Fibroblast of mammary gland (primary cell): ENCODE measurements around the gene TELO2.
"Not testable (repeated sequence)": the region's sequence is repeated elsewhere in the genome, so short reads cannot be mapped to it uniquely, and the experiment has no call there.

ENCODE experiments used
- DNase-seq: peaks from one replicate; pipeline ENCODE4 v3.0.0-alpha.2; 2010; ENCODE audit warnings: low read depth
- H3K4me3 ChIP-seq: 2 replicates; pipeline ENCODE4 v1.5.1; 2011; ENCODE audit warnings: low read depth, mild to moderate bottlenecking, low read length, moderate library complexity; ENCODE audit not compliant: control insufficient read depth
- CTCF ChIP-seq: conservative IDR thresholded peaks from 2 replicates; pipeline ENCODE4 v1.5.1; 2011; ENCODE audit warnings: low read depth, low read length, inconsistent platforms; ENCODE audit not compliant: control insufficient read depth, insufficient read depth

Gene TELO2

GRCh38 chr16:1475552-1476114, 17.5 kb upstream of the TELO2 start:
- no peak for TF ChIP-seq CTCF
- peak overlapping the region; percentile 60 for H3K4me3 ChIP-seq
- no peak for DNase-seq

- TF ChIP-seq CTCF = no peak
- no peak for DNase-seq
- no peak overlapping the region for H3K4me3 ChIP-seq
Measured at GRCh38 chr16:1477033-1477432, 16.1 kb upstream of the TELO2 start.

GRCh38 chr16:1478937-1479336, 14.2 kb upstream of the TELO2 start:
- not testable (repeated sequence) for H3K4me3 ChIP-seq, DNase-seq

- peak; percentile 63 for DNase-seq
- H3K4me3 ChIP-seq = no peak overlapping the region
Measured at GRCh38 chr16:1481906-1482835, 11.0 kb upstream of the TELO2 start.

GRCh38 chr16:1485847-1486496, 7.2 kb upstream of the TELO2 start:
- no peak for DNase-seq
- TF ChIP-seq CTCF = no peak
- H3K4me3 ChIP-seq = no peak overlapping the region

More at GRCh38 chr16:1481906-1482835, 11.0 kb upstream of the TELO2 start:
- no peak for TF ChIP-seq CTCF

GRCh38 chr16:1486551-1487390, 6.4 kb upstream of the TELO2 start:
- no peak for DNase-seq
- H3K4me3 ChIP-seq = no peak overlapping the region
- TF ChIP-seq CTCF = no peak
